Duodenal mucosa (tissue), 2 donors: Measurements from ENCODE around the gene LEAP2.

Source experiments
- H3K27ac ChIP-seq: one replicate; pipeline ENCODE4 v1.7.0; 2013; ENCODE audit warnings: low read depth, low read length
- H3K27me3 ChIP-seq, 2 donors: one replicate each; pipeline ENCODE4 v1.7.0; 2013; ENCODE audit warnings: low read length in 2 of 2, control low read depth in 1 of 2; ENCODE audit not compliant: insufficient read depth in 2 of 2, control insufficient read depth in 1 of 2
- H3K36me3 ChIP-seq, 2 donors: one replicate each; pipeline ENCODE4 v1.7.0; 2013; ENCODE audit warnings: low read length in 2 of 2, control low read depth in 1 of 2; ENCODE audit not compliant: insufficient read depth in 2 of 2, control insufficient read depth in 1 of 2
- H3K4me1 ChIP-seq, 2 donors: one replicate each; pipeline ENCODE4 v1.7.0; 2013; ENCODE audit warnings: low read length in 2 of 2, control low read depth in 1 of 2; ENCODE audit not compliant: insufficient read depth in 2 of 2, control insufficient read depth in 1 of 2
- H3K4me3 ChIP-seq, 2 donors: one replicate each; pipeline ENCODE4 v1.7.0; 2013; ENCODE audit warnings: low read length in 2 of 2, low read depth in 1 of 2
- H3K9ac ChIP-seq, 2 donors: one replicate each; pipeline ENCODE4 v1.7.0; 2013; ENCODE audit warnings: low read length in 2 of 2, low read depth in 1 of 2
- H3K9me3 ChIP-seq, 2 donors: one replicate each; pipeline ENCODE4 v1.7.0; 2013; ENCODE audit warnings: low read length in 2 of 2, control low read depth in 1 of 2; ENCODE audit not compliant: control insufficient read depth in 1 of 2

Gene LEAP2

GRCh38 chr5:132896685-132897084 is 23.2 kb downstream of the LEAP2 start:
- Histone ChIP-seq H3K9ac (no peak overlapping the region), H3K36me3 (peaks cover 43 to 71% of the 10 kb centered on the region in 2 donors), H3K9me3 (no peaks in the 10 kb centered on the region), H3K27ac (no peak overlapping the region), H3K4me3 (no peak overlapping the region), H3K4me1 (no peaks in the 10 kb centered on the region), H3K27me3 (no peaks in the 10 kb centered on the region)

DNA sequence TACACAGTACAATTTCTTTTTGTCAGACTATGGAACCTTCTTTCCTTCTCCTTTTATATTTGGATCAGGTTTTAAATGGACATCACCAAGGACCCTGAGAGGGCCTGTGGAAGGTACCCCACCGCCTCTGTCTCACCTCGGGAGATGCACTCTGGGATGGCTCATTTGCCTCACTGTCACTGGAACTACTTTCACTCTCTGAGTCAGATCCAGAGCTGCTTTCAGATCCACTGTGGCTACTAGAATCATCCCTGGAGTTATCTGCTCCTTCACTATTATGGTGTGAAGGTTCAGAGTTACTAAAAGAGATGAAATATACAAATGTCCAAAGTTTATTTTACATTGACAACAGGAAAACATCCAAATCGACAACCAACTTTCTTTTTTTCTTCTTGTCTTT is 24.6 kb downstream of the LEAP2 start:
- peaks cover 32 to 60% of the 10 kb centered on the region in 2 donors for H3K36me3 ChIP-seq
- no peaks in the 10 kb centered on the region for H3K4me1 ChIP-seq

GRCh38 chr5:132901036-132901435 is 27.6 kb downstream of the LEAP2 start:
- H3K4me3 ChIP-seq = no peak overlapping the region
- no peaks in the 10 kb centered on the region for H3K4me1 ChIP-seq
- no peak overlapping the region for H3K27ac ChIP-seq
- peaks cover 18 to 37% of the 10 kb centered on the region in 2 donors for H3K36me3 ChIP-seq
- no peaks in the 10 kb centered on the region for H3K9me3 ChIP-seq
- no peak overlapping the region for H3K9ac ChIP-seq
- no peaks in the 10 kb centered on the region for H3K27me3 ChIP-seq

More for the DNA sequence above, 24.6 kb downstream of the LEAP2 start:
- Histone ChIP-seq H3K27ac (no peak overlapping the region), H3K9ac (no peak overlapping the region), H3K4me3 (no peak overlapping the region), H3K27me3 (no peaks in the 10 kb centered on the region), H3K9me3 (no peaks in the 10 kb centered on the region)

GRCh38 chr5:132901730-132902129 is 28.3 kb downstream of the LEAP2 start:
- Histone ChIP-seq H3K36me3 (peaks cover 13 to 30% of the 10 kb centered on the region in 2 donors), H3K27me3 (no peaks in the 10 kb centered on the region), H3K27ac (no peak overlapping the region), H3K4me1 (no peaks in the 10 kb centered on the region), H3K9ac (no peak overlapping the region), H3K9me3 (no peaks in the 10 kb centered on the region), H3K4me3 (no peak overlapping the region)

DNA sequence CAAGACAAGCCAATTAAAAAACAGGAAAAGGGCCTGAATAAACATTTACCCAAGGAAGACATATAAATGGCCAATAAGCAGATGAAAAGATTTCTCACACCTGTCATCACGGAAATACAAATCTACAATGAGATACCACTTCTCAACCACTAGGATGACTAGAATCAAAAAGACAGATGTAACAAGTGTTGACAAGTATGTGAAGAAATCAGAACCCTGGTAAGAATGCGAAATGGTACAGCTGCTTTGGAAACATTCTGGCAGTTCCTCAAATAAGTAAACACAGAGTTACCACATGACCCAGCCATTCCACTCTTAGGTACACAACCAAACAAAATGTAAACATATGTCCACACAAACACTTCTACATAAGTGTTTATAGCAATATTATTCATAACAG is 32.5 kb downstream of the LEAP2 start:
- Histone ChIP-seq H3K27ac (no peak overlapping the region), H3K9ac (no peak overlapping the region), H3K9me3 (no peaks in the 10 kb centered on the region), H3K36me3 (peaks cover 3 to 12% of the 10 kb centered on the region in 2 donors), H3K4me3 (no peak overlapping the region), H3K27me3 (no peaks in the 10 kb centered on the region), H3K4me1 (no peaks in the 10 kb centered on the region)

DNA sequence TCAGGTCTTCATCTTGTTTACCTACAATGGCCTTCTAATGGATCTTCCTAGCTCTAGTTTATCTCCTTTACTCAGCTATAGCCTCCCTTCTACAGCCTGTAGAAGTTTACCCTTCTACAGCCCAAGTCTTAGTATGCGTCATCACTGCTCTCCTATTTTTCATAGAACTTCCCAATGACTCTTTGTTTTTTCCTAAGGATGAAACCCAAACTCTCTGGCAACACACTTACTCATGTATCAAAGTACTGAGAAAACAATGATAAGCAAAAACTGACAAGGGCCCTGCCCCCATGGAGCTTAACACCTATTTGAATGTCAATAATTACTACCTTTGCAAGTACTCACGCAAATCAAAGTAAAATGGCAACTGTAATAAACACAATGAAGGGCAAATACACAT is 33.7 kb downstream of the LEAP2 start:
- Histone ChIP-seq H3K36me3 (peaks cover 0 to 13% of the 10 kb centered on the region in 2 donors), H3K27ac (no peak overlapping the region), H3K4me1 (no peaks in the 10 kb centered on the region), H3K9me3 (no peaks in the 10 kb centered on the region), H3K27me3 (no peaks in the 10 kb centered on the region), H3K4me3 (no peak overlapping the region), H3K9ac (no peak overlapping the region)

DNA sequence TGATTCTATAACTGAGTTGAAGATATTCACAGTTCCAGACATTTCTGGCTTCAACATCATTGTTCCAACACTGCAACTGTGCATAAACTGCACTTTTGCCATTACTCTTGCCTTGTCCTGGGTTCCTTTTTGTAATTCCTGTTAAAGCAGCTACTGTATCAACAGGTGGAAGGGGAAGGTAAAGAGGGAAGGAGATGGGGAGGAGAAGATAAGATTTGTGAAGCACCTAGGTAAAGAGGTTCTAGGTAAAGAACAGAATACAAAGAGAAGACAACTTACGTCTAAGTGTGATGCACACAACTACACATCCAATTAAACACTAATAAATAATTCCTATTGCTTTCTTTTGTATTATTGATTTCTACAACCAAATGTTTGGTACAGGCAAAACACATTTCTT is 36.2 kb downstream of the LEAP2 start:
- Histone ChIP-seq H3K4me3 (no peak overlapping the region), H3K9ac (no peak overlapping the region), H3K36me3 (peaks cover 0 to 29% of the 10 kb centered on the region in 2 donors), H3K4me1 (no peaks in the 10 kb centered on the region), H3K27me3 (no peaks in the 10 kb centered on the region), H3K9me3 (no peaks in the 10 kb centered on the region), H3K27ac (no peak overlapping the region)

- H3K4me1 ChIP-seq = no peaks in the 10 kb centered on the region
- H3K9ac ChIP-seq = no peak overlapping the region
- no peak overlapping the region for H3K4me3 ChIP-seq
- no peaks in the 10 kb centered on the region for H3K27me3 ChIP-seq
- H3K9me3 ChIP-seq = no peaks in the 10 kb centered on the region
- H3K36me3 ChIP-seq = peaks cover 5 to 42% of the 10 kb centered on the region in 2 donors
- no peak overlapping the region for H3K27ac ChIP-seq
These were observed 42.2 kb downstream of the LEAP2 start for GRCh38 chr5:132915681-132916080.

GRCh38 chr5:132916086-132916485 is 42.6 kb downstream of the LEAP2 start:
- no peaks in the 10 kb centered on the region for H3K9me3 ChIP-seq
- no peaks in the 10 kb centered on the region for H3K4me1 ChIP-seq
- H3K9ac ChIP-seq = no peak overlapping the region
- no peaks in the 10 kb centered on the region for H3K27me3 ChIP-seq
- no peak overlapping the region for H3K27ac ChIP-seq
- H3K36me3 ChIP-seq = peaks cover 5 to 38% of the 10 kb centered on the region in 2 donors
- H3K4me3 ChIP-seq = no peak overlapping the region
